Cardiac fibroblast (primary cell): ENCODE results near the gene GNG12.

Experiments
- DNase-seq, 2 donors: peaks; one replicate each; pipeline versions ENCODE4 v3.0.0 to v3.0.0-alpha.2; 2010; ENCODE audit warnings: low read depth in 2 of 2
- H3K4me3 ChIP-seq, 2 donors: replicated peaks in 1 of 2; 1 replicate in 1 of 2; 2 replicates in 1 of 2; pipeline ENCODE4 v1.5.1; 2011; ENCODE audit warnings: low read depth in 2 of 2, low read length in 2 of 2, mild to moderate bottlenecking in 2 of 2, moderate library complexity in 1 of 2
- CTCF ChIP-seq: IDR thresholded peaks from one replicate; pipeline ENCODE4 v1.5.1; 2011; ENCODE audit warnings: low read depth, mild to moderate bottlenecking, low read length, inconsistent platforms

GNG12 gene

GRCh38 chr1:67771749-67772148, 61.5 kb downstream of the GNG12 start:
- H3K4me3 ChIP-seq = no peak overlapping the region
- DNase-seq = peak in 1 of 2 donors; percentile 46
- no peak for TF ChIP-seq CTCF

GRCh38 chr1:67771152-67771551, 62.1 kb downstream of the GNG12 start:
- H3K4me3 ChIP-seq = no peak overlapping the region
- TF ChIP-seq CTCF = peak; percentile 13
- DNase-seq = peak; percentile 45 to 86

- TF ChIP-seq CTCF = no peak
- DNase-seq = no peak
Observed at GRCh38 chr1:67769633-67770256, 63.5 kb downstream of the GNG12 start.

GRCh38 chr1:67768480-67768879, 64.8 kb downstream of the GNG12 start:
- no peak for DNase-seq
- no peak for TF ChIP-seq CTCF
- H3K4me3 ChIP-seq = no peak overlapping the region

More at GRCh38 chr1:67769633-67770256, 63.5 kb downstream of the GNG12 start:
- no peak overlapping the region for H3K4me3 ChIP-seq

GRCh38 chr1:67767103-67767782, 66.0 kb downstream of the GNG12 start:
- H3K4me3 ChIP-seq = no peak overlapping the region
- DNase-seq = no peak
- TF ChIP-seq CTCF = no peak

- peak overlapping the region in 1 of 2 donors; percentile 35 for H3K4me3 ChIP-seq
- peak; percentile 77 to 93 for DNase-seq
- peak; percentile 68 for TF ChIP-seq CTCF
Observed at GRCh38 chr1:67766141-67766978, 66.9 kb downstream of the GNG12 start.
